Thoracic aorta (tissue), 2 donors: Measurements from ENCODE around the gene ARVCF. TPM values are rescaled to one million over a fixed set of nuclear protein-coding genes. Genes with fewer than 3 reads are reported as not detected.

ENCODE experiments used
- ATAC-seq: fragments of 150-250 bp; one replicate; pipeline ENCODE4 v1.8.0; 2017; ENCODE audit warnings: low read depth; ENCODE audit not compliant: insufficient number of reproducible peaks, low FRiP score
- DNase-seq: peaks from one replicate; pipeline ENCODE4 v3.0.0-alpha.2; 2020; ENCODE audit warnings: low spot score
- H3K27ac ChIP-seq, 2 donors: fragments of 200-600 bp; sonication (generic); 1 replicate in 1 of 2; 2 replicates in 1 of 2; pipeline ENCODE4 v1.5.1; 2016; ENCODE audit warnings: mild to moderate bottlenecking in 2 of 2, moderate library complexity in 2 of 2
- H3K27me3 ChIP-seq: fragments of 200-600 bp; sonication (generic); replicated peaks from 2 replicates; pipeline ENCODE4 v1.6.0; 2016; ENCODE audit warnings: mild to moderate bottlenecking; ENCODE audit not compliant: insufficient read depth
- H3K36me3 ChIP-seq: fragments of 200-600 bp; sonication (generic); one replicate; pipeline ENCODE4 v1.5.1; 2016
- H3K4me1 ChIP-seq, 2 donors: fragments of 200-600 bp; sonication (generic); 1 replicate in 1 of 2; 2 replicates in 1 of 2; pipeline versions ENCODE4 v1.5.1 to v1.6.0; 2016; ENCODE audit warnings: low read depth in 2 of 2, mild to moderate bottlenecking in 1 of 2; ENCODE audit not compliant: control insufficient read depth in 1 of 2
- H3K4me3 ChIP-seq: fragments of 200-600 bp; sonication (generic); 2 replicates; pipeline ENCODE4 v1.5.1; 2016; ENCODE audit warnings: mild to moderate bottlenecking
- H3K9me3 ChIP-seq: fragments of 200-600 bp; sonication (generic); 2 replicates; pipeline ENCODE4 v1.5.1; 2016
- total RNA-seq, 2 donors: library from RNA; depleted of rRNA; stranded (reverse); fragments of >200 nt; gene quantifications; one replicate each; pipeline versions ENCODE4 v1.1.0 to v1.2.3, GENCODE V29; 2016
- TF ChIP-seq, protein P1 (sequence below): fragments of 200-600 bp; sonication (generic); IDR thresholded peaks from one replicate; pipeline ENCODE4 v1.5.1; 2019; ENCODE audit warnings: antibody characterized with exemption

ARVCF gene
- total RNA-seq, 2 donors from 2014 or later = 95.0 to 165 TPM

DNA sequence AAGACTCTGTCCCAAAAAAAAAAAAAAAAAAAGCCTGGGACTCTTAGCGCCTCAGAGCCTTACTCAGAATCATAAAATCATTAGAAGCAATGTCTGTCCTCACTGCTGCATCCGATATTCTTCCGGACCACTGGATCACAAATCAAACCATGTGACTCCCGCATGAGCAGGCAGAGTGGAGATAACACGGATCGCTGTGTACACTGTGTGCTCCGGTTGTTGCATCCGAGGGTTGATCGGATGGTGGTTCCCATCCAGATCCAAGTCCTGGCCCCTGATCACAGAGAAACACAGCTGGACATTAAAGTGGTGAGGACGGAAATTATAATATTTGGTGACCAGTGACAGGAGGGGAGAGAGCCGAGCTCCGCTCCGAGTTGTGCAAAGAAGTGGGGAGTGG lies 65.3 kb downstream of the ARVCF start:
- no peaks in the 10 kb centered on the region for H3K27me3 ChIP-seq
- no peaks in the 10 kb centered on the region for H3K9me3 ChIP-seq
- no peak for DNase-seq
- TF ChIP-seq, protein P1, sequence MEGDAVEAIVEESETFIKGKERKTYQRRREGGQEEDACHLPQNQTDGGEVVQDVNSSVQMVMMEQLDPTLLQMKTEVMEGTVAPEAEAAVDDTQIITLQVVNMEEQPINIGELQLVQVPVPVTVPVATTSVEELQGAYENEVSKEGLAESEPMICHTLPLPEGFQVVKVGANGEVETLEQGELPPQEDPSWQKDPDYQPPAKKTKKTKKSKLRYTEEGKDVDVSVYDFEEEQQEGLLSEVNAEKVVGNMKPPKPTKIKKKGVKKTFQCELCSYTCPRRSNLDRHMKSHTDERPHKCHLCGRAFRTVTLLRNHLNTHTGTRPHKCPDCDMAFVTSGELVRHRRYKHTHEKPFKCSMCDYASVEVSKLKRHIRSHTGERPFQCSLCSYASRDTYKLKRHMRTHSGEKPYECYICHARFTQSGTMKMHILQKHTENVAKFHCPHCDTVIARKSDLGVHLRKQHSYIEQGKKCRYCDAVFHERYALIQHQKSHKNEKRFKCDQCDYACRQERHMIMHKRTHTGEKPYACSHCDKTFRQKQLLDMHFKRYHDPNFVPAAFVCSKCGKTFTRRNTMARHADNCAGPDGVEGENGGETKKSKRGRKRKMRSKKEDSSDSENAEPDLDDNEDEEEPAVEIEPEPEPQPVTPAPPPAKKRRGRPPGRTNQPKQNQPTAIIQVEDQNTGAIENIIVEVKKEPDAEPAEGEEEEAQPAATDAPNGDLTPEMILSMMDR = no peak
- no peak overlapping the region for H3K4me3 ChIP-seq
- H3K27ac ChIP-seq = peak overlapping the region in 1 of 2 donors; percentile 20
- no peak for ATAC-seq
- peaks cover 24 to 53% of the 10 kb centered on the region in 2 donors for H3K4me1 ChIP-seq
- H3K36me3 ChIP-seq = no peaks in the 10 kb centered on the region

DNA sequence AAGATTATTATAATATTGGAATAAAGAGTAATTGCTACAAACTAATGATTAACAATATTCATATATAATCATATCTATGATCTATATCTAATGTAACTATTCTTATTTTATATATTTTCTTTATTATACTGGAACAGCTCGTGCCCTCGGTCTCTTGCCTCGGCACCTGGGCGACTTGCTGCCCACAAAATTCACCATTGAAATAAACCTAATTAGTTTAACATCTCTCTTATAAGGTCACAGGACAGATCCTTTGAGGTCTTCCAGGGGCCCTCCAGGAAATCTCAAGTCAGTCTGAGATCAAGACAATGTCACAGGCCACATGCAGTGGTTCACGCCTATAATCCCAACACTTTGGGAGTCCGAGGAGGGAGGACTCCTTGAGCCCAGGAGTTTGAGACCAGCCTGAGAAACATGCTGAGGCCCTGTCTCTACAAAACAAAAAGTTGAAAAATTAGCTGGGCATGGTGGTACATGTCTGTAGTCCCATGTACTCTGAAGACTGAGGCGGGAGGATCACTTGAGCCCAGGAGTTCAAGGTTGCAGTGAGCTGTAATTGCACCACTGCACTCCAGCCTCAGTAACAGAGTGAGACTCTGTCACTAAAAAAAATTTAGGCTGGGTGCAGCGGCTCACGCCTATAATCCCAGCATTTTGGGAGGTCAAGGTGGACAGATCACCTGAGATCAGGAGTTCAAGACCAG lies 68.4 kb downstream of the ARVCF start:
- ATAC-seq = no peak
- Histone ChIP-seq H3K27ac (peak overlapping the region; percentile 38 to 56), H3K4me1 (peaks cover 30 to 71% of the 10 kb centered on the region in 2 donors), H3K9me3 (no peaks in the 10 kb centered on the region), H3K4me3 (no peak overlapping the region), H3K36me3 (no peaks in the 10 kb centered on the region), H3K27me3 (no peaks in the 10 kb centered on the region)
- TF ChIP-seq, protein P1 = no peak
- DNase-seq = no peak

DNA sequence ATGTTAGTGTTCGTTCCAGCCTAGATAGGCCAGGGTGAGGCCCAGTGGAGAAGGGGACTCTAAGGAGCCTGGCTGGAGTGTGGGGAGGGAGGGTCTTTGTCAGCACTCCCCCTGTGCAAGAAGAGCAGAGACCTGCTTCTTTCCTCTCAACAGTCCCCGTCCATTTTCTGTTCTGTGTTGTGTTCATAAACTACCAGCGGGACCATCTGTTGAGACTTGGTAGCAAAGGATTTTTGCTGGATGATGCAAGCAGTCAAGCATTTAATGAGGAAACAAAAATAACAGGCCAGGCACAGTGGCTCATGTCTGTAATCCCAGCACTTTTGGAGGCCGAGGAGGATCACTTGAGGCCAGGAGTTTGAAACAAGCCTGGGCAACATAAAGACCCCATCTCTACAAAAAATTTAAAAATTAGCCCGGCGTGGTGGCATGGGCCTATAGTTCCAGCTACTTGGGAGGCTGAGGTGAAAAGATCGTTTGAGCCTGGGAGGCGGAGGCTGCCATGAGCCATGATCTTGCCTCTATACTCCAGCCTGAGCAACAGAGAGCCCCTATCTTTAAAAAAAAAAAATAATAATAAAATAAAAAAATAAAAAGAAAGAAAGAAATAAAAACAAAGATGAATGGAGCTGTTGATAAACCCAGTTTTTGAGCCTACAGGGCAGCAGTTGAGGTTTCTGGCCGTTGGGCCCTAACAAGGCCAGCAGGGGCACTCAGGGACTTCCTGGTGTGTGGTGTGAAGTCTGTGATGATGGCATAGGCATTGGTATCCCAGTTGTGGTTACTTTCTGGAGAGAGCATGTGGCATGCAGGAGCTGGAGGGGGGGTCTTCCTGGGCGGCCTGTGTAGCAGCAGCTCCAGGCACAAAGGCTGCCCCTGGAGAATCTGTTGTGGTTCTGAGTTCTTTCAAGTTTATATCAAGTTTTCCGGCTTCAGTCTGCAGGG lies 73.3 kb downstream of the ARVCF start:
- Histone ChIP-seq H3K36me3 (no peaks in the 10 kb centered on the region), H3K27ac (peak overlapping the region; percentile 91 to 100), H3K9me3 (no peaks in the 10 kb centered on the region), H3K4me1 (peaks cover 30 to 65% of the 10 kb centered on the region in 2 donors), H3K4me3 (peak overlapping the region; percentile 78), H3K27me3 (no peaks in the 10 kb centered on the region)
- ATAC-seq (peak; percentile 77), DNase-seq (no peak)
- TF ChIP-seq, protein P1 = peak; percentile 9

DNA sequence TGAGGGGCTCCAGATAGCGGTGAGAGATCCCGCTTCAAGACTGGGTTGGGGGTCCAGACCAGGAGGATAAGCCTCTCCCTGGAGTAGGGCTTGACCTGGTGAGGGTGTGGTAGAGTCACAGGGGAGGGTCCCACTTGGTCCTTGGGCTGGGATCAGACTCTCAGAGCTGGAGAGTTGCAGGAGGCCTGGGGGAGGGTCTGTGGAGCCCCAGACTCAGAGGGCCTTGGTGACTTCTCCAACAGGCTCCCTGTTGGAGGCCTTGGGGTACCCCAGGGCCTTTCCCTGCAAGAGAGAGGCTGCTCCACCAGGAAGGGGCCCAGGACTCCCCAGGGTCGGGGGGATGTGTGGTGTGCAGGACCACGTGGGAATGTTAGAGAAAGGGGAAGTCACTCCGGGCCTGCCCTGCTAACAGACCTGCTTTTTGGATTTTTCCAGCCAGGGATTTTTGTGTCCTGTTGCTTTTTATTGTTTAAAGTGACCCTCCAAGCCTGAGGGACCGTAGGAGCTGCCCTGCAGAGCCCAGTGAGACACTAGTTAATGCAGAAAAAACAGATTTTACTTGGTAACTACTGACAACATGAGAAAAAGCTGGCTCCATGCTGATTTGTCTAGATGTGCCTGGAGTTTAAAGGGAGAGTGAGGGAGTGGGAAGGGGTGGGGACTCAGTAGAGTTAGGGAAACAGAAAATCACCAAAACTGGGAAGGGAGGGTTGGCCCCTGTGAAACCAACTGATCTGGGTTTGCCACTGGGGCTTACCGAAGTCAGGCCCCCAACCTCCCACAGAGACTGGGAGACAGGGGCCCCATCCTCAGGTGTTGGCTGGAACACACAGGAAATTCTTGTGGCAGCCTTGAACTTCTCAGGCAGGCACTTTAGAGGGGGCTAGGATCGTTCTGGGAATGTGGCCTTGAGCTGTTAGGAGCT lies 74.2 kb downstream of the ARVCF start:
- H3K4me1 ChIP-seq = peaks cover 27 to 55% of the 10 kb centered on the region in 2 donors
- DNase-seq = no peak
- peak overlapping the region; percentile 91 to 100 for H3K27ac ChIP-seq
- ATAC-seq = peak; percentile 72
- H3K36me3 ChIP-seq = no peaks in the 10 kb centered on the region
- peak overlapping the region; percentile 78 for H3K4me3 ChIP-seq
- H3K27me3 ChIP-seq = no peaks in the 10 kb centered on the region
- TF ChIP-seq, protein P1 = no peak
- H3K9me3 ChIP-seq = no peaks in the 10 kb centered on the region
